Subcutaneous adipose tissue (tissue), 4 donors: Measurements from ENCODE around the gene CALHM2. TPM values are rescaled to one million over a fixed set of nuclear protein-coding genes. Genes with fewer than 3 reads are reported as not detected.

Experiments used
- total RNA-seq, 4 donors: library from RNA; depleted of rRNA; stranded (reverse); fragments of >200 nt; gene quantifications; one replicate each; pipeline ENCODE4 v1.1.0, GENCODE V29; 2016
- TF ChIP-seq, protein P1 (sequence below): fragments of 450-650 bp; IDR thresholded peaks from one replicate; pipeline ENCODE4 v1.5.1; 2016; ENCODE audit warnings: low read depth, mild to moderate bottlenecking, control low read depth, antibody characterized with exemption, moderate library complexity

CALHM2 gene, protein sequence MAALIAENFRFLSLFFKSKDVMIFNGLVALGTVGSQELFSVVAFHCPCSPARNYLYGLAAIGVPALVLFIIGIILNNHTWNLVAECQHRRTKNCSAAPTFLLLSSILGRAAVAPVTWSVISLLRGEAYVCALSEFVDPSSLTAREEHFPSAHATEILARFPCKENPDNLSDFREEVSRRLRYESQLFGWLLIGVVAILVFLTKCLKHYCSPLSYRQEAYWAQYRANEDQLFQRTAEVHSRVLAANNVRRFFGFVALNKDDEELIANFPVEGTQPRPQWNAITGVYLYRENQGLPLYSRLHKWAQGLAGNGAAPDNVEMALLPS
- 100 to 1,000 TPM in 2 of 4 donors, 10 to 100 TPM in 2; 44.0 to 111 (median 77.1) TPM for total RNA-seq

DNA sequence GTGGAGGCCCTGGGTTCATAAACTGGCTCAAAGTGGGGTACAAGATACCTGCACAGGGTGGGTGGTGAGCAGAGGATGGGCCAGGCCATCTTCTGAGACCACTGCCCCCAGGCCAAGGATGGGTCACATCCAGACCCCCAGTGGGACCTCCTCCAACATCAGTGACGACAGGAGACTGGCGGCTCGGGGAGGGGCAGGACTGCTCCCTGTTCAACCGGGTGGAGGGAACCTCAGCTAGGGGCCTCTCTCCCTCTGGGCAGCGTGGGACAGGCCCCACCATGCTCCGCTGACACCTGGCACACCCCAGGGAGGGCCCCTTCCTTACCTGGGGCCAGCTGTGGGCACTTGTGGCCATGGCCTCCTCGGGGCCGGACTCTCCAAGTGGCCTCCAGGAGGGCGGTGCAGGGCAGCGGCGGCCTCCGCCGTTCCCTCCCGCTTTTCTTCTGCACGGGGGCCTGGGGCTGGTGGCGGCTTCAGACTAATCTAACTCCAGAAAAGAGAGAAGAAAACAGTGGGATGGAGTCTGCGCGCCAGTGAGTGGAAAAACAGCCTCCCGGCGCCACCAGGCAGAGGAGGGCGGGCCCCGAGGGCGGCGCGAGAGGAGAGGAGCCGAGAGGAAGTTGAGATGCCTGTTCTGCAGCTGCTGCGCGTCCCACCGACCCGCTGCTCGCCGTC is at the start of gene CALHM2:
Gene CALHM2 (minus strand): TSS at position 540 of the 675 bp plus-strand sequence. CDS start 2,429 bp downstream, outside the sequence.
- TF ChIP-seq, protein P1, sequence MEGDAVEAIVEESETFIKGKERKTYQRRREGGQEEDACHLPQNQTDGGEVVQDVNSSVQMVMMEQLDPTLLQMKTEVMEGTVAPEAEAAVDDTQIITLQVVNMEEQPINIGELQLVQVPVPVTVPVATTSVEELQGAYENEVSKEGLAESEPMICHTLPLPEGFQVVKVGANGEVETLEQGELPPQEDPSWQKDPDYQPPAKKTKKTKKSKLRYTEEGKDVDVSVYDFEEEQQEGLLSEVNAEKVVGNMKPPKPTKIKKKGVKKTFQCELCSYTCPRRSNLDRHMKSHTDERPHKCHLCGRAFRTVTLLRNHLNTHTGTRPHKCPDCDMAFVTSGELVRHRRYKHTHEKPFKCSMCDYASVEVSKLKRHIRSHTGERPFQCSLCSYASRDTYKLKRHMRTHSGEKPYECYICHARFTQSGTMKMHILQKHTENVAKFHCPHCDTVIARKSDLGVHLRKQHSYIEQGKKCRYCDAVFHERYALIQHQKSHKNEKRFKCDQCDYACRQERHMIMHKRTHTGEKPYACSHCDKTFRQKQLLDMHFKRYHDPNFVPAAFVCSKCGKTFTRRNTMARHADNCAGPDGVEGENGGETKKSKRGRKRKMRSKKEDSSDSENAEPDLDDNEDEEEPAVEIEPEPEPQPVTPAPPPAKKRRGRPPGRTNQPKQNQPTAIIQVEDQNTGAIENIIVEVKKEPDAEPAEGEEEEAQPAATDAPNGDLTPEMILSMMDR, result no peak

DNA sequence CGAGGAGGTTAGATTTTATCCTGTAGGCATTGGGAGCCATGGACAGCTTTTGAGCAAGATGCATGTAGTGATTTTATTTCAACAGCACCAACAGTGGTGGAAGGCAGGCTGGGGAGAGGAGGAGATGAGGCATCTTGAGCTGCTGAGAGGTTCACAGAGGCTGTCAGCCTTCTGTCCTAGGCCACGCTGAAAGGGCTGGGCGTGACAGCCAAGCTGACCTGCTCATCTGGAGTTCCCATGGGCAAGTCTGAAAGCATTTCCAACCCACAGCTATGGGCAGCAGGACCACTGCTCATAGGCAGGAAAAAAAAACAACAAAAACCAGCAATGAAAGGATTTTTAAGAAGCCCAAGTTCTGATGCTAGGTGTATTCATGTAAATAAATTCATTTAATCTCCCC is 49.0 kb upstream of the CALHM2 start:
- TF ChIP-seq, protein P1, result no peak

DNA sequence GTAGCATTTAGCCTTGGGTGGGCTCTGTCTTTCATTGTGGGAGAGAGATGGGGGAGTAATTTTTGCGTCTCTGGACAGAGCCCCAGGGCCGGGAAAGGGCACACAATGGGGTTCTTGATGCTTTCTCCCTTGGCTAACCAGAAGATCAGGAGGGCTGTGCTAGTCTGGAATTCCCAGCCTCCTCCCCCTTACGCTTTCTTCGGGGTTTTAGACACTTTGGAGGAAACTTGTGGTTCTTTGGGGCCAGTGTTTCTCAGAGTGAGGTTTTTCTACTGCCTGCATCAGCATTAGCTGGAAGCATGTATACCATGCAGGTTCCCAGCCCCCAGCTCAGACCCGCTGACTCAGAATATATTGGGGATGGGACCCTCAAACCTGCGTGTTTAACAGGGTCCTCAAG is 48.3 kb upstream of the CALHM2 start:
- TF ChIP-seq, protein P1, result no peak

DNA sequence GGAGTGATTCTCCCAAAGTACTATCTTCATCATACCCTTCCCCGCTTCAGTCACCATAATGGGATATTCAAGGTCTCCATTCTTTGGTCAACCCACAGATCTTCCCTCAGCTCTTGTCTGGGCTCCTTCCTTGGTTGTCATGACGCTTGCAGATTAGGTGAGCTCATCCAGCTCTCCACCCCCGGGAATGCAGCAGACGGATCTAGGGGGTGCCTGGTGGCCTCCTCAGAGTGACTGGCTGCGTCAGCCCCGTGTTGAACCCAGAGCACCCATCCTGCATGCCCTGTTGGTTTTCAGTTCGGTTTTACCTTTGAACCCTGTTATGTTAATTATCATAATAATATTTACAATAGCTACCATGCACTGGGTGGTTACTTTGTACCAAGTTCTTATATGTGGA is 47.7 kb upstream of the CALHM2 start:
- TF ChIP-seq, protein P1, result no peak

DNA sequence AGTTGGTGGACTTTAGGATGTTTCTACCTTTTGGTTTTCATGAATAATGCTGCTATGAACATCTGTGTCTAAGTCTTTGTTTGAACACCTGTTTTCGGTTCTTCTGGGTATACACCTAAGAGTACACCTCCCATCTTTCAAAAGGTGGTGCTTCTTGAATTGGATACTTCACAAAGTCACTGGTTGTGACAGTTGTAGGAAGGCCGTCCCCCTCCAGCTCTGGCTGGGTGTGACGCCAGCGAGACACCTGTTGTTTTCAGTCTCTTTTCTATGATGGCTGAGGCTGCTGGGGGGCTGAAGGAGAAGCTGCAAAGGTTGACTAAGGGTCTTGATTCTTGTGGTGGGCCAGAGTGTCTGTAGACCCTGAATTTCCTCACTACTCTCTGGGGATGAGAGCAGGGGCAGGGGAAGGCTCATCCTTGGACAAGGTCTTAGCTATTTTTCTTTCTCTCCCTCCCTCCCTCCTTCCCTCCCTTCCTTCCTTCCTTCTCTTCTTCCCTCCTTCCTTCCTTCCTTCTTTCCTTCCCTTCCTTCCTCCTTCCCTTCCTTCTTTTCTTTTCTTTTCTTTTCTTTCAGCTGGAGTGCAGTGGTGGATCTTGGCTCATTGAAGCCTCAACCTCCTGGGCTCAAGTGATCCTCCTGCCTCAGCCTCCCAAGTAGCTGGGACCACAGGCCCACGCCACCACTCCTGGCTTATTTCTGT is 46.9 kb upstream of the CALHM2 start:
- TF ChIP-seq, protein P1, result no peak

DNA sequence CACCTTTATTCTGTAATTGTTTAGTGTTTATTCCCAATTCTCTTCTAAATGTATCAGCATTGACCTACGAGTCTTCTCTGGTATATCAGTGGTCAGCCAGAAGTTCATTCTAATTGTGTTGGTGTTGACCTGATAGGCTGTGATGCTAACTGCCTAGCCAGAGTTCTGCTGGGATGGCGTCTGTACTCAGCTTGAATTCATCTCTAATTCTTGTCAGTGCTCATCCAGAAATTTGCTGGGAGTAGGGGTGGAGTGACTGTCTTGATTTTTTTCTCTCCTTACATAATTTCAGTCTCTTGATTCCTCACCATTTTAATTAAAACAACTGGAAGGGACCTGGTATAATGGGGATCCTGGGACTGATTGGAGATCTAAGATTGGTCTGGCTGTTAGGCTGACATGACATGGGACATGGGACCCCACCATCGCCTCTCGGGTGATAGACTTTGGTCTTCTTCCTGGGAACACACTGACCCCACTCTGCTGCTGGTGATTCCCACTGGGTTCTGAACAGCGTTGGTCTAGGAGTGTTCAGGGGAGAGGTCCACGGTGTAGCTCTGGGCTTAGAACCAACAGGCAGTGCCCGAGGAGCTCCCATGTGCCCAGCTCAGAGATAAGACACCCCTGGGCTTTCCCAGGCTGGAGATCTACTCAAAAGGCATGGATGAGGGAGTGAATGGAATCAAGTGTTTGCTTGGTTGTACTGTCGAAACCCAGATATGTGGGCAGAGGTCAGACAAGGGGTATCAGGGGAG is 45.2 kb upstream of the CALHM2 start:
- TF ChIP-seq, protein P1, result no peak

DNA sequence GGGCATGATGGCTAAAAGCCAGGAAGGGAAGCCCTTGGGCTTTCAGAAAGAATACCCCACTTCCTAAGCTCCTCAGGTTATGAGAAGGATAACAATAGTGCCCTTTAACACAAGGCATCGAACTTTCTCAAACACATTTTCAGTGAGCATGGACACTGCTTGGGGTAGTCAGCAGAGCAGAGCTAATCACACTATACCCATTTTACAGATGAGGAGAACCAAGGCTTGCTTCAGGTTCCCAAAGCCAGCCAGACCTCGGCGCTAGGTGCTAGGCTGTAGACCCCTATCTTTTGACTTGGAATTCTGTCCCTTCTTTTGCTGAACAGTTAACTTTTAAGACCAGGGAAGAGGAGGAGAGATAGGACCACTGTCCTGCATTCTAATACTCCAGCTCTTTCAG is 43.2 kb upstream of the CALHM2 start:
- TF ChIP-seq, protein P1, result no peak
